PC-9 (cell line): ENCODE data around the gene OR6B1.

Source experiments
- EZH2 ChIP-seq: fragments of 200-600 bp; sonication (generic); IDR thresholded peaks from 2 replicates; pipeline ENCODE4 v1.8.0; 2017; ENCODE audit warnings: antibody characterized with exemption, low read depth
- TF ChIP-seq, protein P1 (sequence below): fragments of 200-600 bp; sonication (generic); conservative IDR thresholded peaks from 2 replicates; pipeline ENCODE4 v1.6.1; 2017; ENCODE audit warnings: mixed run types, antibody characterized with exemption, mild to moderate bottlenecking, moderate library complexity

DNA sequence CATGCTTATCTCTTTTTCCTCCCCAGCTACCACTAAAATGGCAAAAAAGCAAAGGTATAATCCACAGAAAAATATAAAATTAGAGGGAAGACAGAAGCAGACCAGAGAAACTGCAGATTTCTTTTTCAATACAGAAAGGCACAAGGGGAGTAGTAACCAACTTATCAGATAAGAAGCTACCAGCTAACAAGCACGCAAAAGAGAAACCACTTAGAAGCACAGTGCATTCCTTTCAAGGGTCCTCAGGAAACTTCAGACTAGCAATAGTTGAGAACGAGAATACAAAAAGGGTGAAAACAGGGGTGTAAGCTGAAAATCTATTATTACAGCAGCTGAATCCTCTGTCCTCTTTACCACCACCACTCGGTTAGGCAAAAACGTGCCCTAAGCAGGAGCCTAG lies 38.8 kb downstream of the OR6B1 start:
- no peak for TF ChIP-seq EZH2
- TF ChIP-seq, protein P1, sequence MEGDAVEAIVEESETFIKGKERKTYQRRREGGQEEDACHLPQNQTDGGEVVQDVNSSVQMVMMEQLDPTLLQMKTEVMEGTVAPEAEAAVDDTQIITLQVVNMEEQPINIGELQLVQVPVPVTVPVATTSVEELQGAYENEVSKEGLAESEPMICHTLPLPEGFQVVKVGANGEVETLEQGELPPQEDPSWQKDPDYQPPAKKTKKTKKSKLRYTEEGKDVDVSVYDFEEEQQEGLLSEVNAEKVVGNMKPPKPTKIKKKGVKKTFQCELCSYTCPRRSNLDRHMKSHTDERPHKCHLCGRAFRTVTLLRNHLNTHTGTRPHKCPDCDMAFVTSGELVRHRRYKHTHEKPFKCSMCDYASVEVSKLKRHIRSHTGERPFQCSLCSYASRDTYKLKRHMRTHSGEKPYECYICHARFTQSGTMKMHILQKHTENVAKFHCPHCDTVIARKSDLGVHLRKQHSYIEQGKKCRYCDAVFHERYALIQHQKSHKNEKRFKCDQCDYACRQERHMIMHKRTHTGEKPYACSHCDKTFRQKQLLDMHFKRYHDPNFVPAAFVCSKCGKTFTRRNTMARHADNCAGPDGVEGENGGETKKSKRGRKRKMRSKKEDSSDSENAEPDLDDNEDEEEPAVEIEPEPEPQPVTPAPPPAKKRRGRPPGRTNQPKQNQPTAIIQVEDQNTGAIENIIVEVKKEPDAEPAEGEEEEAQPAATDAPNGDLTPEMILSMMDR, result no peak
